ENCODE results near the gene CCDC196. TPM values are rescaled to one million over a fixed set of nuclear protein-coding genes. Genes with fewer than 3 reads are reported as not detected.

Gene CCDC196
- total RNA-seq, 4 donors from 2014 or later = not detected

GRCh38 chr14:66485029-66485428 is 1.1 kb upstream of the CCDC196 start:
- no peak for DNase-seq (ENCODE audit: low spot score in 2 of 2)
- intact Hi-C loops (cut with DNase I; ENCODE audit: low total_unique reads) = no loop called here
- no peak overlapping the region for H3K4me3 ChIP-seq (ENCODE audit: low read depth, poor library complexity, severe bottlenecking)
- TF ChIP-seq POLR2A (IDR thresholded peaks at IDR 0.05) (no peak), CTCF (IDR thresholded peaks at IDR 0.05) (no peak)
- WGBS, 2 donors = 62 to 89% methylated on average over 3 of the region's 3 CpGs

- 73 to 81% methylated on average over 2 of the region's 2 CpGs for WGBS, 2 donors
- H3K4me3 ChIP-seq (ENCODE audit: low read depth, poor library complexity, severe bottlenecking) = no peak overlapping the region
- intact Hi-C loops (cut with DNase I; ENCODE audit: low total_unique reads) = no loop called here
- TF ChIP-seq CTCF (IDR thresholded peaks at IDR 0.05) (no peak), POLR2A (IDR thresholded peaks at IDR 0.05) (no peak)
- no peak for DNase-seq (ENCODE audit: low spot score in 2 of 2)
Observed at GRCh38 chr14:66487164-66487563, 993 bp downstream of the CCDC196 start.

DNA sequence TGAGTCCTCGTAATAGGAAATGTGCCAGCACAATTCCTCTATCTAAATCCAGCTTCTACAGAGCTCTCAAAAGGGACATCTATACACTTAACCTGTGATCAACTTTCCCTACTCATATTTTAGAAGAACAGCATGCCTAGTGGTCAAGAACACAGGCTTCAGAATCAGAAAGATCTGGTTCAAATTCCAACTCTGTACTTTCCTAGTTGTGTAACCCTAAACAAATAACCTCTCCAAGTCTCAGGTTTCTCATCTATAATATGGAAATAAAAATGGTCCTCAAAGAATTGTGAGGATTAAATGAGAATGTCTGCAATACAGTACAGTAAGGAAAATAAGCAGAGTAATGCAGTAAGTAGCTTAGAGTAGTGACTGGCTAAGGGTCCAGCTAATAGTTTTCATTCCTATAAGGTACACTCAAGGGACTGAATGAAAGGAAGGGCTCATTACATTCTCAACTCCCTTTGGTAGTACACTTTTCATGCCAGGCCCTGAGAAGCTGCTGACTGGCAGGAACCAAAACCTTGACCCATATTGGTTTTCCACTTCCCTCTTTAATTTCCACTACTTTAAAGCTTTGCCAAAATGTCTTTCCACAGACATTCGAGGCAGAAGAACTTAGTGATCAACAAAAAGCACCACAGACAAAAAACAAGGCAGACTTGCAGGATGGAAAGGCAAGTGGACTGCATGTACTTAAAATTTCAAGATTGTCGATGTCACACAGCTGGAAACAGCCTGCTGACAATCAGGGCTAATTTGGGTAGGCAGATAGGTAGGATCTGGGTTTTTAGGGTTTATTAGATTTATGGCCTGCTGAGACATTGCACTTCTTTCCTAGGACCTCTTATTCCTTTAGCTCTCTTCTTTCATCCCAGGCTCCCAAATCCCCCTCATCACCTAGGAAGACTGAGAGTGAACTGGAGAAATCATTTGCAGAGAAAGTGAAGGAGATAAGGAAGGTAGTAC is 4.3 kb downstream of the CCDC196 start:
- H3K4me3 ChIP-seq (ENCODE audit: low read depth, poor library complexity, severe bottlenecking) = no peak overlapping the region
- 69 to 75% methylated on average over 3 of the region's 3 CpGs for WGBS, 2 donors
- intact Hi-C loops (cut with DNase I; ENCODE audit: low total_unique reads) = no loop called here
- TF ChIP-seq CTCF (IDR thresholded peaks at IDR 0.05) = no peak
- TF ChIP-seq POLR2A (IDR thresholded peaks at IDR 0.05) = no peak
- DNase-seq (ENCODE audit: low spot score in 2 of 2) = no peak

- intact Hi-C loops (cut with DNase I; ENCODE audit: low total_unique reads) = no loop called here
Observed at GRCh38 chr14:66493750-66494149, 7.6 kb downstream of the CCDC196 start.

GRCh38 chr14:66495218-66496098 is 9.3 kb downstream of the CCDC196 start:
- DNase-seq (ENCODE audit: low spot score in 2 of 2) = peak in 1 of 2 donors; percentile 34
- no peak overlapping the region for H3K4me3 ChIP-seq (ENCODE audit: low read depth, poor library complexity, severe bottlenecking)
- TF ChIP-seq POLR2A (IDR thresholded peaks at IDR 0.05) (no peak), CTCF (IDR thresholded peaks at IDR 0.05) (peak in 1 of 3 donors; percentile 11)
- WGBS, 2 donors = 3% methylated on average over 4 of the region's 4 CpGs
- intact Hi-C loops (cut with DNase I; ENCODE audit: low total_unique reads) = no loop called here

More at GRCh38 chr14:66493750-66494149, 7.6 kb downstream of the CCDC196 start:
- H3K4me3 ChIP-seq (ENCODE audit: low read depth, poor library complexity, severe bottlenecking) = no peak overlapping the region
- TF ChIP-seq CTCF (IDR thresholded peaks at IDR 0.05) = no peak
- TF ChIP-seq POLR2A (IDR thresholded peaks at IDR 0.05) = no peak
- no peak for DNase-seq (ENCODE audit: low spot score in 2 of 2)
